HepG2 (cell line): ENCODE data around the gene PDLIM7. TPM values are rescaled to one million over a fixed set of nuclear protein-coding genes. Genes with fewer than 3 reads are reported as not detected.

ENCODE experiments used
- DNMT3B ChIP-seq: conservative IDR thresholded peaks from 2 replicates; pipeline ENCODE4 v1.6.1; 2016; ENCODE audit warnings: missing biosample characterization, control low read depth
- DPF2 ChIP-seq: sonication (generic); formaldehyde crosslinking; IDR thresholded peaks from 2 replicates; pipeline ENCODE4 v1.4.0; 2020; ENCODE audit warnings: mild to moderate bottlenecking, low read depth, missing genetic modification reagents, borderline replicate concordance
- EED ChIP-seq: sonication (generic); formaldehyde crosslinking; IDR thresholded peaks from 2 replicates; pipeline ENCODE4 v1.5.0; 2020; ENCODE audit warnings: mild to moderate bottlenecking, missing genetic modification reagents
- FOXO1 ChIP-seq: sonication (generic); formaldehyde crosslinking; IDR thresholded peaks from 2 replicates; pipeline ENCODE4 v1.4.0; 2020; ENCODE audit warnings: missing genetic modification reagents
- HCFC1 ChIP-seq: fragments of 150-350 bp; IDR thresholded peaks from 2 replicates; pipeline ENCODE4 v1.6.1; 2014; ENCODE audit warnings: low read depth, low read length
- IKZF5 ChIP-seq: IDR thresholded peaks from 2 replicates; pipeline ENCODE4 v1.6.1; 2018; ENCODE audit warnings: missing genetic modification reagents, mild to moderate bottlenecking, missing compliant biosample characterization
- JUN ChIP-seq: sonication (generic); formaldehyde crosslinking; IDR thresholded peaks from 2 replicates; pipeline ENCODE4 v1.4.0; 2020; ENCODE audit warnings: mild to moderate bottlenecking, missing genetic modification reagents
- KIAA2018 ChIP-seq: sonication (generic); formaldehyde crosslinking; IDR thresholded peaks from 2 replicates; pipeline ENCODE4 v1.5.0; 2020; ENCODE audit warnings: mild to moderate bottlenecking, missing genetic modification reagents, borderline replicate concordance
- NR2F6 ChIP-seq, 2 experiments: IDR thresholded peaks; 2 replicates each; pipeline ENCODE4 v1.6.1; 2016; ENCODE audit warnings: antibody characterized with exemption in 1 of 2, mild to moderate bottlenecking in 1 of 2
- PAF1 ChIP-seq: IDR thresholded peaks from 2 replicates; pipeline ENCODE4 v1.6.1; 2016; ENCODE audit warnings: missing genetic modification reagents, missing compliant biosample characterization
- RBM22 ChIP-seq: fragments of 200-400 bp; formaldehyde crosslinking; optimal IDR thresholded peaks from 2 replicates; pipeline ENCODE3; 2017; ENCODE audit warnings: mild to moderate bottlenecking, low read length, moderate library complexity
- RORA ChIP-seq: sonication (generic); formaldehyde crosslinking; IDR thresholded peaks from 2 replicates; pipeline ENCODE4 v1.5.0; 2020; ENCODE audit warnings: mild to moderate bottlenecking, missing genetic modification reagents, moderate library complexity
- SNAPC4 ChIP-seq: sonication (generic); formaldehyde crosslinking; IDR thresholded peaks from 2 replicates; pipeline ENCODE4 v1.4.0; 2020; ENCODE audit warnings: mild to moderate bottlenecking, missing genetic modification reagents
- SOX6 ChIP-seq, 2 experiments: fragments of 450-650 bp in 1 of 2; sonication (generic) in 1 of 2; formaldehyde crosslinking in 1 of 2; IDR thresholded peaks; 2 replicates each; pipeline versions ENCODE4 v1.4.0 to v1.6.1; 2017 to 2020; ENCODE audit warnings: antibody characterized with exemption in 1 of 2, mild to moderate bottlenecking in 1 of 2, missing genetic modification reagents in 1 of 2
- ZNF205 ChIP-seq: IDR thresholded peaks from 2 replicates; pipeline ENCODE4 v1.6.1; 2018; ENCODE audit warnings: missing biosample characterization, missing genetic modification reagents
- ZNF264 ChIP-seq: sonication (generic); formaldehyde crosslinking; IDR thresholded peaks from 2 replicates; pipeline ENCODE4 v1.4.0; 2020; ENCODE audit warnings: missing genetic modification reagents
- polyA plus RNA-seq, 8 experiments: library from polyadenylated mRNA; depleted of rRNA in 3 of 8; stranded (reverse) in 7 of 8; unstranded in 1 of 8; fragments of >200 nt; fragmentation: Illumina TruSeq in 4 of 8; extraction: Trizol in 4 of 8; gene quantifications; 2 replicates each; pipeline versions ENCODE4 v1.2.1 to v1.2.3, GENCODE V29; 2011 to 2016; ENCODE audit warnings: low read depth in 4 of 8, missing spikeins in 1 of 8, mixed read lengths in 1 of 8; ENCODE audit not compliant: insufficient read depth in 1 of 8
- total RNA-seq, 5 experiments: library from RNA; depleted of rRNA; stranded (reverse); fragments of >200 nt; fragmentation: Illumina TruSeq; extraction: Trizol; gene quantifications; 2 replicates each; pipeline ENCODE4 v1.2.3, GENCODE V29; 2016; ENCODE audit warnings: low read depth in 1 of 5

The PDLIM7 gene
- total and polyA plus RNA-seq, 2 of the 13 experiments (the other 11 are each of a cell fraction or from before 2014, with no cell fraction given) = 21.1 to 31.3 TPM

GRCh38 chr5:177546258-177546741, 48.9 kb upstream of the PDLIM7 start (continued):
- TF ChIP-seq ZNF264 (CRISPR knock-in tag) (no peak), NR2F6 (IDR thresholded peaks at IDR 0.05) (0 out of 2 replicates have a peak, but pooled peaks have one; percentile 22), NR2F6 (CRISPR knock-in tag; IDR thresholded peaks at IDR 0.05) (no peak), DPF2 (peak; percentile 71), ZNF205 (CRISPR knock-in tag) (no peak), SNAPC4 (CRISPR knock-in tag) (no peak), KIAA2018 (CRISPR knock-in tag) (no peak), DNMT3B (CRISPR knock-in tag) (peak; percentile 63; the same call in 1 of the 2 replicates), PAF1 (CRISPR knock-in tag) (no peak), HCFC1 (no peak), SOX6 (IDR thresholded peaks at IDR 0.05) (no peak), SOX6 (CRISPR knock-in tag; IDR thresholded peaks at IDR 0.05) (peak; percentile 87), RORA (no peak), FOXO1 (CRISPR knock-in tag) (no peak; the same call in 1 of the 2 replicates), IKZF5 (CRISPR knock-in tag) (no peak; the same call in 1 of the 2 replicates), EED (CRISPR knock-in tag) (no peak), RBM22 (peak; percentile 22), JUN (CRISPR knock-in tag) (peak; percentile 79; the same call in 1 of the 2 replicates)
